Smooth muscle cell of the brain vasculature (primary cell): ENCODE results near the gene STK39.

Experiments
- DNase-seq: peaks from one replicate; pipeline ENCODE4 v3.0.0-alpha.2; 2012; ENCODE audit warnings: low read depth, low spot score

Gene STK39

DNA sequence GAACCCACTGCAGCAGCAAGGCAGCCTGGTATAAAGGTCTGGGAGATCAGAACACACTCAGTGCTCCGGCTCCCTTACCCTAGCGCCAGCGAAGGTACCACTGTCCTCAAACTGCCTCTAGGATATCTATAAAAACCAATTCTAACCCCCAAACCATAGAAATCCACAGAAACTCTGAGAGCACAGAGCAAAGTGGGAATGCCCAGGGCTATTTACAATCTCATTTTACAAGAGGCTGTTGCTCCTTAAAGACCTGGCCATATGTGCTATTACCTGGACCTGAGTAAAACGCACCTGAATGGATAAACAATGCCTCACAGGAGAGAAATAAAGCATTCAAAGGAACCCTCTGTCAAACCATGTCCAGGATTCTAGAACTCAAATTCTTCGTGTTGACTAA lies 4.3 kb downstream of the STK39 start:
- no peak for DNase-seq

DNA sequence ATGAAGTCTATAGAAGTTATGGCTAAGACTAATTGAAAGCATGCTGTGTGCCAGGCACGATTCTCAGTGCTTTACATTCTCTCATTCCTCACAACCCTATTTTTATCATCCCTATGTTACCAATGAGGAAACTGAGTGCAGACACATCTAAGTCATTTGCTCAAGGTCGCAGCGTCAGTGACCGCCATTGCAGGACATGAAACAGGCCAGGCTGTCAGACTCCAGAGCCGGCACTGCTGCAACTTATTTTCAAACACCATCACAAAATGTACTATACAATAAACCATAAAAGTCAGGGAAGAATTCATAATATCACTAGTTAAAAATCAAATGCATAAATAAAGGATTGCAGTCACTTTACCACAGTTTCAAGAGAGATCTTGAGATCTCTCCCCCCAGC lies 5.6 kb downstream of the STK39 start:
- no peak for DNase-seq

DNA sequence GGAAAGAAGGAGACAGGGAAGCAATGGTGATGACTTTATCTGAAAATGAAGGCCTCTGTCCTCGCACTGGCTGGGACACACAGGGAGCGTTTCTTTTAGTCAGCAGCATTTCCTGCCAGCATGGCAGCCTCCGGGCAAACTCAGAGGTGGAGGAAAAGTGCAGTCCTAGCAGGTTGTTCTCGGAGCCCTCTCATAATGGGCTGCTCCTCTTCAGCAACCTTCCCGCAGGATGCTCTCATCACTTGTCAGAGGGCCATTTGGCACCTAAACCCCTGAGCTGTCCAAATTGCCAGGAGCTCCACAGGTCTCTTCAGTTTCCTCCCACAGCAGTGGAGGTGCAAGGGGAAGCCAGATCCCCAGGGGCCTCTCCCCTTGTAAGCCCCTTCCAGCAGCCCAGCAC lies 6.2 kb downstream of the STK39 start:
- no peak for DNase-seq

DNA sequence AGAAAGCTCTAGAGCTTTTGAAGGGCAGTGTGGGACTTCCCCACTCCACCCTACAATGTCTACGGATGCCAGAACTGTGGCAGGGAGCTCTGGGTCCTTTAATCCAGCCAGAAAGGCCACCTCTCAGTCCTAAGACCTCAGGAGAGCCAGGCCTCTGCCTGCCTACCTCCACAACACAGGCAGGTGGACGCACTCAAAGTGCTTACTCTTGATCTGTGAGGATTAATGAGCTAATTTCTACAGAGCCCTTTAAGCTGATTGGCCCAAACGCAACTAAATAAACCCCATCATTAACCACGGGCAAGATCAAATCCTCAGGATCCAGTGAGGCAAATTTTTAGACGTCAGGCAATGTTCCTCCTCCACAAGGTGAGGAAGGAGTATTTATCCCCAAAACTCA lies 8.1 kb downstream of the STK39 start:
- no peak for DNase-seq

DNA sequence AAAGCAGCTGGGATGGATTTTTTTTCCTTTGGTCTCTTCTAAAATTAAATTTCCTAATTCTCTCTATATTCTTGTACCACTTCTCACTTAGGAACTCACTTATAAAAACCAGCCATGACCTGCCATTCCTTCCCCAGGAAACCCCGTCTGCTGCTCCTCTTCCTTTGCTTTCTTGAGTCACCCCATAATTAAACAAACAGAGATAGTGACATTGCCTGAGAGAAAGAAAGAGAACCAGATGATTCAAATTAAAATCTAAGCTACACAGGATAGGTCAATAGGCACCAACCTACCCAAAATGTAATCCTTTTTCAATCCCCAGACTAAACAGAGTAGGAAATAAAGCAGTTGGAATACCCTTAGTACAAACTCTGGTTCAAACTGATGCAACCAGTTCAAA lies 9.7 kb downstream of the STK39 start:
- no peak for DNase-seq

DNA sequence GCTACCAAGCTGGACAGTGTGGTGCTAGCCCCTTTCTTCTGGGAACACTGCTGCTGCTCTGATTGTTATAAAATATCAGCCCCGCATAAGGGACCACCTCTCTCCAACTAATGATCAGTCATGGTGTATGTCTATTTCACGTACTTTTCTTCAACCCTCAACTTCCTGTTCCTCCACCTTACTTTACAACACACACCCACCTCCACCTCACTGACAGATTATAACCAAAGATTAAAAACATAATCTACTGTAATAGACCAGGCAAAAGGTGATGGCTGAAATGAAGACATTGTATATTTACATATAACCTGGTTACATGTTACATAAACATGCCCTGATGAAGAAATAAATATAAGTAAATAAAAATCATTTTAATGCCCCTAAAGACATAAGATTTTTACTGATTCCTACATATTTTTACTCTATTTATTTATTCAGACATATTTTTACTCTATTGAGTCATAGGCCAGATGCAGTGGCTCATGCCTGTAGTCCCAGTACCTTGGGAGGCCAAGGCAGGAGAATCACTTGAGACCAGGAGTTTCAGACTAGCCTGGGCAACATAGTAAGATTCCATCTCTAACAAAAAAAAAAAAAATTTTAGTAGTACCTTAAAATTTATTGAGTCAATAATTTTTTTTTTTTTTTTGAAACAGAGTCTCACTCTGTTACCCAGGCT lies 12.8 kb downstream of the STK39 start:
- no peak for DNase-seq

DNA sequence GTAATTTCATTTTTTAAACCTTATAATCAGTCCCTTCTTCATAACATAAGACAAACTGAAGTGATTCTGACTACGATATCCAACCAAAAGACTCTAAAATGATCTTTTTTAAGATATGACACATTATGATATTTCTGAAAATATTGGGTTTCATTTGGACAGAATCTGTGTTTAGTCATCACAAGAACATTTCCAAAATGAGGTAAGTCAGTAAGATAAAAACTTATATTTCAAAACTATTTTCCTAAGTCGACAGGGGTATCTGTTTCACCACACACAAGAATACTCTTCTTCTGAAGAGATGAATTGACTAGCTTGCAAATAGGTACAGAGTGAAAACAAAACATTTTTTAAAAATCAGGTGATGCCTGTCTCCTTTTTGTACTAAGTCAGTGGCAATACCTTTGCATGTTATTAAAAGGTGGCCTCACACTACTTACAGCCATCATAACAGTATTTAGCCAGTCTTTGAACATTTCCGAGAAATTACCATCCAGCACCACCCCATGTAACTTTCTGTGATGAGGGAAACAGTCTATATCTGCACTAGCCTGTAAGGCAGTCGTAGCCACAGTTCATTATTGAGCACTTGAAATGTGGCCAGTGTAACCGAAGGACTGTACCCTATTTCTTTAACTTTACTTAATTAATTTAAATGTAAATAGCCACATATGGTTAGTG lies 13.5 kb downstream of the STK39 start:
- no peak for DNase-seq

DNA sequence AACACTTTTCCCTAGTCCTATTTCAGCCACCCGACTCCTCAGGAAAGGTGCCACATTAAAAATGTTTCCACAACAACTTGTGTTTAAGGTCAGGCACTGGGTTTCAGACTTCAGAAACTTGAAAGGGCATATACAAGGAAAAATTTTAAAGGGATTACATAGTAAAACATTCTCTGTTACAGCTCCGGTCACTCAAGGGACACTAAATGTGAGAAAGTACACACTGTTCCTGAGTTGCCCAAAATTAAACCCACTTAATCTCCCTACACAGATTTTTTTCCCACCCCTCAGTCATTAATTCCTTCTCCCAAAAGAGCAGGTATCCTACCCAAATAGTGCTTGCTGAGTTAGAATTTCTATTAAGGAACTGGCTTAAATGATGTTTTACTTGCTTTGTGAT lies 14.2 kb downstream of the STK39 start:
- no peak for DNase-seq

DNA sequence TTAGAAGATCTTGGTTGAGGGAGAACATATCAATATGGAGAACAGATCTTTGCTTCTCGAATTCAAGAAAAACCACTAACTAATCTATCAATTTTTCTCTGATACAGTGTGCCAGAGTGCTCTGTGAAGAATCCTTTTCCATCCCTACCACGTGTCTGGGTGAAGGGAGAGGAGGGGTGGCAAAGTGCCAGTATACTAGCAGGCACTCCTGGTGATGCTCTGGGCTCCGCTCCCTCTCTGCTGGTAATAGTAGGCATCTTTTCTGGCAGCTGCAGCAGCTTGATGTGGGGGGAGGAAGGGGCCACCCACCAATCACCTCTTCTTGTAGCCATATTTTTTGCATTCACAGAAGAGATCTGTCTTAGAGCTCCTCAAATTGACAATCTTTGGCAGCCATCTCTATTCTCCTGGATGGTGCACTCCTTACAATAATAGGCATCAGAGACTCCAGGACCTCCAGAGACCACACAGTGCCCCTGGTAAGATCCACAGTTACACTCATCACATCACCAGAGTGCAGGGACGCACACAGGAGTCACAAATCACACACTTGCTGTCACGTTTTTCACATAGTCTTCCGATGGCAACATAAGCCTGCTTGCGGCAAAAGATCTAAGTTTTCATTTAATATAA lies 15.7 kb downstream of the STK39 start:
- no peak for DNase-seq

DNA sequence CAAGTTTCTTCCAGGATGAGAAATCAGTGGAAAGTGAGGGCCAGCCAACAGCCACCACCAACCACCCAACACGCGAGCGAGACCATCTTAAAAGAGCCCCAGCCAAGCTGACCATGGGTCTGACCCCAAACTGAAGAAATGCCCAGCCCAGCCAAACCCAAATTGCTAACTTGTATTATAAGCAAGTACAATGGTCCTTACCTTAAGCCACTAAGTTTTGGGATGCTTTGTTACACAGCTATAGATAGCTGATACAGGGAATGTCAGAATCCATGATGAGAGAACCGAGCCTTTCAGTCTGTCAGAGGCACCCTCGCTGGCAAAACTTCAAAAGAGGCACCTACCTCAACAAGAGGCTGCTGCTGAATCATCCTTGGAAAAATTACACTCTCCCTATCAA lies 17.0 kb downstream of the STK39 start:
- DNase-seq = no peak

DNA sequence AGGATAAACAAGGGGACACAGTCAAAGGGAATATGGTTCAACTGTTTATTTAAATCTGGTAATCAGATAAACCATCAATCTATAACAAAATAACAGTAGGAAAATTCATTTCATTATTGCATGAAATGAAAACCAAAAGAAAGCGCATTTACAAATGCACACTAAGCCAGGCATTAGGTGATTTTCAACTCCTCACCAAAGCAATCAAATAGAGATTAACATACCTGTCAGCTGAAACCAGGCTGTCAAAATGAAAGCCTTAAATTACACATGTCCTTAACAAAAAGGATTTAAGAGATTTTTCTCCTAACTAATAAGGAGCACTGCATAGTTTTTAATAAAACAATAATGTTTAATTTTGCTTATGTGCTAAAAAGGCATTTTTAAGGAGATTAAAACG lies 23.0 kb downstream of the STK39 start:
- DNase-seq = no peak

DNA sequence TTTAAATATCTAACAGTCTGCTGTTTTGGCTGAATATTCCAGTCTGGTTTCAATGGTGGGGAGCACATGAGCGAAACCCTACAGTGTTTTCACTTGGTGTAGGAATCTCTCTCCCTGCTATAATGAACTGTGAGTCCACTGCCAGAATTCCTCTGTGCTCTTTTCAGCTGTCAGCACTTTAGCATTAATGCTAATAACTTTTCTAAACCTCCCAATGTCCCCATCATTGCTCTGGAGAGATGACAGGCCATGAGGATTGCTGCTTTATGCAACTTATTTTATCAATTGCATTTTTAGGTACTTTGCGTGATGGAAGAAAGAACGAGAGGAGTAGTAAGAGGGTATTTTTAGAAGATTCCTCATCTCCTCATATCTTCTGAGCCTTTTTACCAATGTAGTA lies 25.3 kb downstream of the STK39 start:
- no peak for DNase-seq

DNA sequence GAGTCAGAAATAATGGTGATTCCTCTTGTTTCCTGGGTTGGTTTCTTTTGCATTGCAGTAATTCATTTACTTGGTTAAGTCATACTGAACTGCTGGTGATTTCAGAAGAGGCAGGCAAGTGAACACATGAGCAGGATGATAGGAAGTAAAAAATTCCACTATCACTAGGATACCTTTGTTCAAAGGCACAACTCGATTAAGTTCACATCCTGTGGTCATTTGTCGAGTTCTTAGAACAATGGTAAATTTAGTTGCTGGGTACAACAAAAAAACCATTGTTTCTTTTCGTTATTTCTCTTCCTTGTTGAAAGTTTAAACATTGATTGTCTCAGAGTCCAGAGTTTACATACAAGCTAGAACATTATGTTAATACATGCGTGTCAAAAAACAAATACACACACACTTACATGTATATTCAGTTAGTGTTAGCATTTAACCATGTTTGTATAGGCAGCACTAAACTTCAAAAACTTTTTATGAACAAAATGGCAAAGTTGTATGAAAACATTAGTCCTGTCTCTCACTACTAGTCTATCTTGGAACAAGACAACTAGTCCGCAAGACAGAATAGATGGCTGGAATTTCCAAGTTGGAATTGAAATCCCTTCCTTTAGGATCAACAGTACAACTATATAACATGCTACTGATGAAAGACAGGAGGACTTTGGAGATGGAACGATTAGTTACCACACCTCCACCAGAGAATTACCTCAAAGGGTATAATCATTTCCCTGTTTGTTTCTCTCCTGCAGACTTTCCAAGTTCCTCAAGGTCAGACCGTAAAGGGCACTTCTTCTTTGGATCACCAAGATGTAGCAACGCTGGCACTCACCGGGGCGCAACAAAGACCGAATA lies 26.2 kb downstream of the STK39 start:
- no peak for DNase-seq

DNA sequence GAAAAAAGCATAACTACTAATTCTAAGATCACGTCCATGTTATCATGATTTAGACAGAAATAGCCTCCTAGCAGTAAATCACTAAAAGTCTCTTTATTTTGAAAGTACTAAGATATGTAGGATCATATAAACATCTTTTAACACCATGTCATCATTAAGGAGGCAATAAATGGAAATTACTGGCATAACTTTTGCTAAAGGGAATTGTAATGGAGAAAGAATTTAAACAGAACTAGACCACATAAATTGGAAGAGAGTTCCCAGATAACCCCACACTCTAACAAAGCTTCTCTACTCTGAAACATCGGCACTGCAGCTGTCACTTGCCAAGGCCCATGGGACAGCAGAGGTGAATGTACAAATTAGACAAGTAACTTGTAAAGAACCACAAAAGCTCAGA lies 29.5 kb downstream of the STK39 start:
- DNase-seq = no peak

DNA sequence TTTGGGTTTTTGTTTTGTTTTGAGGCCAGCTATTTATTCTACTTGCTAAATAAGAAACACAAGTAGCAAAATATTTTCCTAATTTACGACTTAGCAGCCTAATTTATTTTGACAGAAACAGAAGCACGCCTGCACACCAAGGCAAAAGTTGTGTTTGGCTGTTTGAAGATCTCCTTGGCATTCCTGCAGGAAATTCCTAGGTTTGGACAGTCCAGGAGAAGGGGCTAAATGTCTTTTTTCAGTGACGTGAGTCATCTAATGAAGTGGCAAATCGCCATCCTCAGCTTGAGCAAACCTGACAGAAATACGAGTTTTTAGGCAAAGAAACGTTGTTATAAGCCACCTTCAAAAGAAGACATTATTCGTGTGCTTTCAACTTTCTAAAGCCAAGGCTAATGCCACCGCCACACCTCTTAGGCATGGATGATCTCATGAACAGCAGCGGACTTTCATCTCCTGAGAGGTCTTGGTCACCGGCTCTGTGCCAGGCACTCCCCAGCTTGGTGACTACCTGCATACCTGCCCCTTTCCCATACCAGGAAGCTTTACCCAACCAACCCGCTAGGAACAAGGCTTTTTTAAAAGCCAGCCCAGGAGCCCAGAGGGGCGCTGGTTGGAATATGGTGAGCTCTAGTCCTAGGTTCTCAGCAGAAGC lies 30.9 kb downstream of the STK39 start:
- DNase-seq = no peak

DNA sequence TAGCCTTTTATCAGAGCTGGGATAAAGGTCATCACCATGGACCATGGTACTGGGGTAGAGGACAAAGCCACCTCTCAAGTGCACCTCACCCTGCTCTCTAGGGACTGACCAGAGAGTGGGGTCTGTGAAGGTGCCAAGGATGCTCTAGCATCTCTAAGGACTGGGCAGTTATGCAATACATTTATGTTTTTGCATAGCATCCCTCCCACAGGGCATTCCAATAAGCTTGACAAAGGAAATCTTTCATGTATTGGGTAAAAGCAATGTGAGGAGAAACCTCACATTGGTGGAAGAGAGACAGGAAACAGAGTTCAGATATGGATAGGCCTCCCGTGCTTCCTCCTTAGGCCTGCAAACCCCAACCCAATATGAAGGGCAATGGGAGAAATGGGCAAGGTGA lies 31.6 kb downstream of the STK39 start:
- no peak for DNase-seq

DNA sequence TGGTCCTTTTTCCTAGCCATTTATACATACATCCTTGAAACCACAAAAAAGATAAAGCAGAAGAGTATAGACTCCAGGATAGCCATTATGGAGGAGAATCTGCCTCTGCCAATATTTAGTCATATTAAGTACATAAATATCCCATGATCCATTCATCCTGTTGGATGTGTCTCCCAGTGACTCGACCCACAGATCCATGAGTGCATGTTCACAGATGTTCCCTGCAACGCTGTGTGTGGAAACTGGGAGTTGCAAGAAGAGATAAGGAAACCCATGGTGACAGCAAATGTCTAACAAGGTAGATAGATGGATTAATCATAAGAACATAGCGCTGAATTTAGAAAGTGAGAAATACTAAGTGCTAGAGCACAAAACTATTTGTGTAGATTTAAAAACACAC lies 34.5 kb downstream of the STK39 start:
- no peak for DNase-seq

DNA sequence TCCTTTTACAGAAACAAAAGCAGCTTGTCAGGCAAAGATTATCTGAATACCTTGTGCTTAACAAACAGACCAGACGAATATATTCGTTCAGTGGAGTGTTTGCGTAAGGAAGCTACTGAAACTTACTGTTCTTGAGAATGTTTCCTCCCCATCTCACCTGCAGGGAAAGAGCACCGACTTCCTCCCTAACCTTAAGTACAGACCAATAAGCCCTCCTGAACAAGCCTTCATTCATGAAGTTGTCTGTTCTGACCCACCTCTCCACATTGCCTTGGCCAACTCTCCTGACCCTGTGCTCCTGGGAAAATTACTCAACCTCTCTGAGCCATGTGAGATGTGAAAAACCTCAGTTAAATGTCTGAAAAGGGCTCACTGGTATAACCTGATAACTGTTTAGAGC lies 35.2 kb downstream of the STK39 start:
- DNase-seq = no peak

DNA sequence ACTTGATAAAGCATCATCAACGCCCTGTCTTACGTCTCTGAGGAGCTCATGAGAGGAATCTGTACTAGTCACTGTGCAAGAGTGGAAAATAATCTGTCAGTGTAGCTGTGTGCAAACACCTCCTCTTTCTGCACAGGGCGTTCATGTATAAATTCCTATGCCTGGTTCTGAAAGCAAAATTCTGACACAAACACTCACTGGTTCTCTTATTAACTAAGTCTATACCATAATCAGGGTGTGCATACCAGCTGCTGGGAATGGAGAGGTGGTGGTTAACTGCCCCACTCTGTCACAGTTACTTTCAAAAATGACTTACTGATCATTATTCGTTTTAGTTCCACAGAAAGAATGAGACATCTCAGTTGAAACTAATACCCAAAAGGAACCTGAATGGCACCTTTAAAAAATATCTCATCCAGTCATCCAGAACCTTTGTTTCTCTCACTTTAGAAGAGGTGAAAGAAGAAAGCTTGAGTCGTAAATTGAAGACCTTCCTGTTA lies 35.7 kb downstream of the STK39 start:
- no peak for DNase-seq

DNA sequence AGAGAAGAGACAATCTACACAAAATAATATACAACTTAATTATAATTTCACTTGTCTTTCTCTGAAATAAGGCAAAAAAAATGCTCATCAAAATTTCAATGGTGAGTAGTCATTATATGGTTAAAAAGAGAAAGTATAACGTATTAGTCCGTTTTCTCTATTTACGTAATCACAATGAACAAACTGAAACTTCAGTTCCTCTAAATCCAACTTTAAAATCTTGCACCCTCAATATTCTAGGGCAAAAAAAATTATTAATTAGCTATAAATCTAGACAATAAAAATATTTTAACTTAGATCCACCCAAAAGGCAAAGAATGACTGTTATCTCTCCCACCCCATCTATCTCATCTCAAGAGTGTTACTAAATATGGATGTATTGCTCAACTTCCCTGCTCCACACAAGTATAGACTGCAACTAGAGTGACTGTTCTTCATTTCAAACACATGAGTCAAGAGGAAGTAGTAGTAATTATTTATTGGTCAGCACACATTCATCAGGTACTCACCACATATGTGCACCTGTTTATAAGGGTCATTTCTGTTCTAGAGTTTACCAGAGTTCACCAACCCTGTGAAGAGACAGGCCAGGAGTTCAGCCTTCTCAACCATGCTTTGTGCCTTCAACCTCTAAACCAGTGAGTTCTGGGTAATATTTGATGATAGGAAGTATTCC lies 36.4 kb downstream of the STK39 start:
- no peak for DNase-seq
